HepG2 (cell line): Measurements from ENCODE around the gene SPAAR. TPM values are rescaled to one million over a fixed set of nuclear protein-coding genes. Genes with fewer than 3 reads are reported as not detected.

Experiments
- ATAC-seq: fragments of 200-7000 bp; cut with Tn5 transposase; 3 replicates; pipeline ENCODE4 v1.9.1; 2020; ENCODE audit warnings: mild to moderate bottlenecking, moderate library complexity
- BruUV-seq: library from RNA; stranded (reverse); fragments of 400-500 nt; replicated peaks from 2 replicates; lab custom pipeline; 2021; lab: Mats Ljungman, UMichigan
- CTCF ChIA-PET: fragments of 300-600 bp; formaldehyde crosslinking; extraction: SDS; loops from one replicate; lab custom pipeline; 2021; ENCODE audit warnings: low total read pairs, inconsistent platforms, low intra/inter-chr PET ratio; lab: Yijun Ruan, JAX
- POLR2A ChIA-PET: fragments of 350-600 bp; sonication (Branson Sonifier 250); formaldehyde crosslinking; loops from one replicate; lab custom pipeline; 2020; ENCODE audit warnings: antibody characterized with exemption, inconsistent platforms; lab: Yijun Ruan, JAX
- DNase-seq: peaks from one replicate; pipeline ENCODE4 v3.0.0-alpha.2; 2015; ENCODE audit warnings: low spot score
- FAIRE-seq: peaks from 3 replicates; lab custom pipeline; 2011; peaks lifted over from hg19 to GRCh38; lab: Jason Lieb, UNC
- H2AFZ ChIP-seq: one replicate; pipeline ENCODE4 v1.6.1; 2011; ENCODE audit warnings: low read length, inconsistent platforms
- H3K27ac ChIP-seq: fragments of 300-600 bp; 3 replicates; pipeline ENCODE4 v1.8.0; 2011; ENCODE audit warnings: mixed run types, mild to moderate bottlenecking, mixed read lengths, low read length, inconsistent platforms; ENCODE audit not compliant: insufficient read depth; ENCODE audit errors: extremely low read length
- H3K27me3 ChIP-seq, 2 experiments: fragments of 200-600 bp in 1 of 2; 2 replicates in 1 of 2; 3 replicates in 1 of 2; pipeline versions ENCODE4 v1.6.0 to v1.8.0; 2011; ENCODE audit warnings: low read length in 2 of 2, mild to moderate bottlenecking in 2 of 2, moderate library complexity in 2 of 2, inconsistent platforms in 1 of 2; ENCODE audit not compliant: insufficient read depth in 2 of 2, control insufficient read depth in 1 of 2
- H3K36me3 ChIP-seq, 2 experiments: fragments of 200-600 bp in 1 of 2; replicated peaks in 1 of 2; 2 replicates in 1 of 2; 3 replicates in 1 of 2; pipeline versions ENCODE4 v1.5.1 to v1.8.0; 2011; ENCODE audit warnings: low read length in 2 of 2, inconsistent platforms in 1 of 2; ENCODE audit not compliant: insufficient read depth in 2 of 2, control insufficient read depth in 1 of 2
- H3K4me1 ChIP-seq: 2 replicates; pipeline ENCODE4 v1.5.1; 2012; ENCODE audit warnings: low read length, inconsistent platforms; ENCODE audit not compliant: insufficient read depth
- H3K4me2 ChIP-seq: 2 replicates; pipeline ENCODE4 v1.6.0; 2011; ENCODE audit warnings: low read depth, low read length, inconsistent platforms
- H3K4me3 ChIP-seq, 3 experiments: fragments of 200-600 bp in 1 of 3; sonication (generic), shearing (Covaris generic) in 1 of 3; replicated peaks in 1 of 3; 2 replicates each; pipeline ENCODE4 v1.5.1; 2011 to 2016; ENCODE audit warnings: low read length in 3 of 3, inconsistent platforms in 2 of 3, low read depth in 2 of 3, mild to moderate bottlenecking in 2 of 3, control low read depth in 1 of 3, mixed read lengths in 1 of 3; ENCODE audit not compliant: insufficient read depth in 1 of 3
- H3K79me2 ChIP-seq: one replicate; pipeline ENCODE4 v1.6.1; 2011; ENCODE audit warnings: low read length, inconsistent platforms; ENCODE audit not compliant: insufficient read depth
- H3K9ac ChIP-seq: 2 replicates; pipeline ENCODE4 v1.6.0; 2011; ENCODE audit warnings: mild to moderate bottlenecking, low read depth, low read length, inconsistent platforms; ENCODE audit not compliant: insufficient read depth
- H3K9me3 ChIP-seq: 2 replicates; pipeline ENCODE4 v1.5.1; 2012; ENCODE audit warnings: mild to moderate bottlenecking, low read length
- H4K20me1 ChIP-seq: 2 replicates; pipeline ENCODE4 v1.6.0; 2011; ENCODE audit warnings: inconsistent platforms, mild to moderate bottlenecking, low read length, moderate library complexity; ENCODE audit not compliant: insufficient read depth
- ATF3 ChIP-seq: sonication (generic); formaldehyde crosslinking; IDR thresholded peaks from 2 replicates; pipeline ENCODE4 v1.4.0; 2020; ENCODE audit warnings: missing genetic modification reagents
- BATF2 ChIP-seq: sonication (generic); formaldehyde crosslinking; IDR thresholded peaks from 2 replicates; pipeline ENCODE4 v1.8.0; 2022; ENCODE audit warnings: mild to moderate bottlenecking, missing genetic modification reagents, moderate library complexity
- BRF2 ChIP-seq: sonication (generic); formaldehyde crosslinking; IDR thresholded peaks from 2 replicates; pipeline ENCODE4 v1.8.1; 2022; ENCODE audit warnings: mild to moderate bottlenecking, missing genetic modification reagents
- CENPT ChIP-seq: sonication (generic); formaldehyde crosslinking; IDR thresholded peaks from 2 replicates; pipeline ENCODE4 v1.8.0; 2022; ENCODE audit warnings: low read depth, mild to moderate bottlenecking, moderate library complexity, missing genetic modification reagents
- HMGA1 ChIP-seq: sonication (generic); formaldehyde crosslinking; conservative IDR thresholded peaks from 2 replicates; pipeline ENCODE4 v1.4.0; 2020; ENCODE audit warnings: missing genetic modification reagents
- KDM3A ChIP-seq: IDR thresholded peaks from 2 replicates; pipeline ENCODE4 v1.6.1; 2018; ENCODE audit warnings: low read depth, missing compliant biosample characterization
- LBX2 ChIP-seq: sonication (generic); formaldehyde crosslinking; IDR thresholded peaks from 2 replicates; pipeline ENCODE4 v1.5.0; 2020; ENCODE audit warnings: missing genetic modification reagents, mild to moderate bottlenecking, borderline replicate concordance
- MAZ ChIP-seq, 2 experiments: sonication (generic) in 1 of 2; formaldehyde crosslinking in 1 of 2; IDR thresholded peaks; 2 replicates each; pipeline versions ENCODE4 v1.5.0 to v1.6.1; 2012 to 2020; ENCODE audit warnings: low read depth in 2 of 2, mild to moderate bottlenecking in 2 of 2, borderline replicate concordance in 1 of 2, improper control_type of control experiment in 1 of 2, low read length in 1 of 2, missing genetic modification reagents in 1 of 2, moderate library complexity in 1 of 2
- RFX3 ChIP-seq: IDR thresholded peaks from 2 replicates; pipeline ENCODE4 v1.6.1; 2016; ENCODE audit warnings: missing biosample characterization, missing genetic modification reagents
- SALL1 ChIP-seq: sonication (generic); formaldehyde crosslinking; IDR thresholded peaks from 2 replicates; pipeline ENCODE4 v1.8.0; 2022; ENCODE audit warnings: mild to moderate bottlenecking, missing genetic modification reagents
- SNAI1 ChIP-seq: sonication (generic); formaldehyde crosslinking; IDR thresholded peaks from 2 replicates; pipeline ENCODE4 v1.5.0; 2020; ENCODE audit warnings: mild to moderate bottlenecking, missing genetic modification reagents, borderline replicate concordance
- THAP11 ChIP-seq: IDR thresholded peaks from 2 replicates; pipeline ENCODE4 v1.6.1; 2016; ENCODE audit warnings: missing biosample characterization, missing genetic modification reagents
- THYN1 ChIP-seq: sonication (generic); formaldehyde crosslinking; IDR thresholded peaks from 2 replicates; pipeline ENCODE4 v1.8.1; 2023; ENCODE audit warnings: low read depth, mild to moderate bottlenecking, moderate library complexity, missing genetic modification reagents, borderline replicate concordance
- ZFP41 ChIP-seq: sonication (generic); formaldehyde crosslinking; IDR thresholded peaks from 2 replicates; pipeline ENCODE4 v1.4.0; 2020; ENCODE audit warnings: mild to moderate bottlenecking, missing genetic modification reagents, borderline replicate concordance
- ZNF414 ChIP-seq: sonication (generic); formaldehyde crosslinking; IDR thresholded peaks from 2 replicates; pipeline ENCODE4 v1.5.0; 2020; ENCODE audit warnings: missing genetic modification reagents
- ZNF780A ChIP-seq: sonication (generic); formaldehyde crosslinking; IDR thresholded peaks from 2 replicates; pipeline ENCODE4 v1.8.0; 2022; ENCODE audit warnings: mild to moderate bottlenecking, missing genetic modification reagents, moderate library complexity
- ZNF784 ChIP-seq: sonication (generic); formaldehyde crosslinking; IDR thresholded peaks from 2 replicates; pipeline ENCODE4 v1.5.1; 2020; ENCODE audit warnings: missing genetic modification reagents, mild to moderate bottlenecking, borderline replicate concordance
- WGBS: methylation state at CpG from one replicate; pipeline ENCODE4 v1.1.6; 2017; ENCODE audit warnings: low lambda C conversion rate; 5-methylcytosine and 5-hydroxymethylcytosine counted together
- in situ Hi-C: cut with HindIII; loops from 2 replicates; pipeline ENCODE4 v1.10.0; 2017; ENCODE audit warnings: low pct_unique_long_range_greater_than_20kb; ENCODE audit not compliant: extremely low pct_ligation_motif_present
- intact Hi-C: fragments of 100-400 bp; cut with micrococcal nuclease; formaldehyde crosslinking; loops from one replicate; pipeline ENCODE4 v1.10.0; 2022; ENCODE audit not compliant: unreplicated experiment
- polyA plus RNA-seq, 8 experiments: library from polyadenylated mRNA; depleted of rRNA in 3 of 8; stranded (reverse) in 7 of 8; unstranded in 1 of 8; fragments of >200 nt; fragmentation: Illumina TruSeq in 4 of 8; extraction: Trizol in 4 of 8; gene quantifications; 2 replicates each; pipeline versions ENCODE4 v1.2.1 to v1.2.3, GENCODE V29; 2011 to 2016; ENCODE audit warnings: low read depth in 4 of 8, missing spikeins in 1 of 8, mixed read lengths in 1 of 8; ENCODE audit not compliant: insufficient read depth in 1 of 8
- total RNA-seq, 5 experiments: library from RNA; depleted of rRNA; stranded (reverse); fragments of >200 nt; fragmentation: Illumina TruSeq; extraction: Trizol; gene quantifications; 2 replicates each; pipeline ENCODE4 v1.2.3, GENCODE V29; 2016; ENCODE audit warnings: low read depth in 1 of 5

The SPAAR gene
- total and polyA plus RNA-seq, 2 of the 13 experiments (the other 11 are each of a cell fraction or from before 2014, with no cell fraction given) = 0.07 TPM; not detected in 1

- no peaks in the 10 kb centered on the region for H3K79me2 ChIP-seq
- H3K36me3 ChIP-seq = no peaks in the 10 kb centered on the region
- FAIRE-seq (no peak), ATAC-seq (no peak), DNase-seq (no peak)
- no peaks in the 10 kb centered on the region for H3K9me3 ChIP-seq
- no peak overlapping the region for H3K4me3 ChIP-seq
- intact Hi-C loops (no loop called here), in situ Hi-C loops (no loop called here)
- no peak overlapping the region for H3K4me2 ChIP-seq
- peaks cover 28% of the 10 kb centered on the region for H3K4me1 ChIP-seq
- no peaks in the 10 kb centered on the region for H3K27me3 ChIP-seq
- TF ChIP-seq CENPT (CRISPR knock-in tag) = no peak
- no peak for TF ChIP-seq ZNF784
- TF ChIP-seq ZFP41 (CRISPR knock-in tag) = no peak
- no peak for TF ChIP-seq BATF2 (CRISPR knock-in tag)
- TF ChIP-seq THAP11 (CRISPR knock-in tag) = no peak
- TF ChIP-seq LBX2 (CRISPR knock-in tag) = no peak
- TF ChIP-seq THYN1 (CRISPR knock-in tag) = no peak
- TF ChIP-seq HMGA1 = no peak
- no peak for TF ChIP-seq BRF2
- no peak for TF ChIP-seq ATF3 (CRISPR knock-in tag)
- no peak for TF ChIP-seq RFX3
- TF ChIP-seq SALL1 (CRISPR knock-in tag) = no peak
- TF ChIP-seq ZNF780A (CRISPR knock-in tag) = no peak
- no peak for TF ChIP-seq ZNF414 (CRISPR knock-in tag)
- no peak for TF ChIP-seq SNAI1 (CRISPR knock-in tag)
- TF ChIP-seq KDM3A (CRISPR knock-in tag) = no peak
- TF ChIP-seq MAZ (IDR thresholded peaks at IDR 0.05; ENCODE audit: borderline replicate concordance, low read depth, low read length) = no peak
- TF ChIP-seq MAZ (CRISPR knock-in tag; IDR thresholded peaks at IDR 0.05; ENCODE audit: low read depth) = no peak
- TF ChIP-seq, all 625 proteins: peak for 0
- peak overlapping the region; percentile 3 for H3K27ac ChIP-seq
- H2AFZ ChIP-seq = no peak overlapping the region
- ChIA-PET POLR2A (no interaction called here), CTCF (no interaction called here)
- no peak overlapping the region for H3K9ac ChIP-seq
- no peaks in the 10 kb centered on the region for H4K20me1 ChIP-seq
- no TSS peak for BruUV-seq
- WGBS = 95% methylated on average over 1 of the region's 1 CpG
These were observed 14.3 kb downstream of the SPAAR start for GRCh38 chr9:35923598-35923926.
